Measurements from ENCODE around the gene TOX2.

DNA sequence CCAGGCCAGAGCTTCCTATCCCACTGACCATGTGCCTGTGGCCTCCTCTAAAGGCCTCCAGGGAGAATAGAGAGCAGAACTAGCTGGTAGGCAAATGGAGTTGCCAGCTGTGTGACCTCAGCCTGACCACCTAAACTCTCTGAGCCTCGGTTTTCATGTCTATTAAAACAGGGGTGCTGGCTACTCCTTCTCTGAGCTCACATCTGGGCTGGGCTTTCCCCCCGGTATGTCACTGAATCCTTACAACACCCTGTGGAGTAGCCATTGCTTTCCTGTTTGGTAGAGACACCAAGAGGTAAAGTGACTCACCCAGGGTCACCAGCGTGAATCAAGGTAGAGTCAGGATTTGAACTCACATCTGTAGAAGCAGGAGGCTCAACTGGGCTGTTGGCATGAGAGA lies 140.2 kb downstream of the TOX2 start:
- TF ChIP-seq, protein P1, sequence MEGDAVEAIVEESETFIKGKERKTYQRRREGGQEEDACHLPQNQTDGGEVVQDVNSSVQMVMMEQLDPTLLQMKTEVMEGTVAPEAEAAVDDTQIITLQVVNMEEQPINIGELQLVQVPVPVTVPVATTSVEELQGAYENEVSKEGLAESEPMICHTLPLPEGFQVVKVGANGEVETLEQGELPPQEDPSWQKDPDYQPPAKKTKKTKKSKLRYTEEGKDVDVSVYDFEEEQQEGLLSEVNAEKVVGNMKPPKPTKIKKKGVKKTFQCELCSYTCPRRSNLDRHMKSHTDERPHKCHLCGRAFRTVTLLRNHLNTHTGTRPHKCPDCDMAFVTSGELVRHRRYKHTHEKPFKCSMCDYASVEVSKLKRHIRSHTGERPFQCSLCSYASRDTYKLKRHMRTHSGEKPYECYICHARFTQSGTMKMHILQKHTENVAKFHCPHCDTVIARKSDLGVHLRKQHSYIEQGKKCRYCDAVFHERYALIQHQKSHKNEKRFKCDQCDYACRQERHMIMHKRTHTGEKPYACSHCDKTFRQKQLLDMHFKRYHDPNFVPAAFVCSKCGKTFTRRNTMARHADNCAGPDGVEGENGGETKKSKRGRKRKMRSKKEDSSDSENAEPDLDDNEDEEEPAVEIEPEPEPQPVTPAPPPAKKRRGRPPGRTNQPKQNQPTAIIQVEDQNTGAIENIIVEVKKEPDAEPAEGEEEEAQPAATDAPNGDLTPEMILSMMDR (IDR thresholded peaks at IDR 0.05 in 4 of 5, conservative IDR thresholded peaks at IDR 0.05 in 1 of 5), result no peak
- TF ChIP-seq POLR2A (IDR thresholded peaks at IDR 0.05), result no peak

All from gastrocnemius medialis (tissue), 4 donors.